Measurements from ENCODE around the gene HNRNPK.

DNA sequence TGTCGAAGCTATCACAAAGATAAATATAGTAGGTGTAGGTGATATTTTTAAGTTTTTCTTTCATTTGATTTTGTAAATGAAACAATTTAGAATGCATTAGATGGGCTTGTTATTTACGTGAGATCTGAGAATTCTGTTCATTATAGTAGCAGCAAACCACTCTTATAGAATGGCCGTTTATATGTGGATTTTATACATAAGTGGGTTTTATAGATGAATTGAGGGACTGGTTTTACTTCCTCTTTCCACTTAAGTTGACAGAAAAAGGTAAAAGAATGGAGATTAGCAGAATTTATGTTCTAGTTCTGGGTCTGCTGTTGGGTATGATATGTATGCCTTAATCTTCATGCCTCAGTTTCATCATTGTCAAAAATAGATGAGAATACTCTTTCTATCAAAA is 6.2 kb upstream of the HNRNPK start:
- TF ChIP-seq, protein P1, sequence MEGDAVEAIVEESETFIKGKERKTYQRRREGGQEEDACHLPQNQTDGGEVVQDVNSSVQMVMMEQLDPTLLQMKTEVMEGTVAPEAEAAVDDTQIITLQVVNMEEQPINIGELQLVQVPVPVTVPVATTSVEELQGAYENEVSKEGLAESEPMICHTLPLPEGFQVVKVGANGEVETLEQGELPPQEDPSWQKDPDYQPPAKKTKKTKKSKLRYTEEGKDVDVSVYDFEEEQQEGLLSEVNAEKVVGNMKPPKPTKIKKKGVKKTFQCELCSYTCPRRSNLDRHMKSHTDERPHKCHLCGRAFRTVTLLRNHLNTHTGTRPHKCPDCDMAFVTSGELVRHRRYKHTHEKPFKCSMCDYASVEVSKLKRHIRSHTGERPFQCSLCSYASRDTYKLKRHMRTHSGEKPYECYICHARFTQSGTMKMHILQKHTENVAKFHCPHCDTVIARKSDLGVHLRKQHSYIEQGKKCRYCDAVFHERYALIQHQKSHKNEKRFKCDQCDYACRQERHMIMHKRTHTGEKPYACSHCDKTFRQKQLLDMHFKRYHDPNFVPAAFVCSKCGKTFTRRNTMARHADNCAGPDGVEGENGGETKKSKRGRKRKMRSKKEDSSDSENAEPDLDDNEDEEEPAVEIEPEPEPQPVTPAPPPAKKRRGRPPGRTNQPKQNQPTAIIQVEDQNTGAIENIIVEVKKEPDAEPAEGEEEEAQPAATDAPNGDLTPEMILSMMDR (IDR thresholded peaks at IDR 0.05): no peak
- TF ChIP-seq POLR2AphosphoS5 (IDR thresholded peaks at IDR 0.05): no peak
